ENCODE data around the gene CHRM2.

The CHRM2 gene

DNA sequence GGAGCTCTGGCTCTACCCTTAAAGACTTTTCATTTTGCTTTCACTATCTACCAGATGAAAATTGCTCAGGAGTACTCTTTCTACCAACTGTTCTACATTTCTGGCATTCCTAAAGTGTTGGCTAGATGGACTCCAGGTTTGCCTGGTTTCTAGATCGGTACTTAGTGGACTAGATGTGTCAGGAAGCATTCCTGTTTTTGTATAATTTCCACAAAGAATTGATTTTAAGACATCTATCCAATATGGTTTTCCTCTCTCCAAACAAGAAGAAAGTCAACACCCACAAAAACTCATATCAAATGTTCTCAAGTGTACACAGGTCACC lies 157.7 kb downstream of the CHRM2 start:
- DNase-seq (ENCODE audit: low read depth): no peak

DNA sequence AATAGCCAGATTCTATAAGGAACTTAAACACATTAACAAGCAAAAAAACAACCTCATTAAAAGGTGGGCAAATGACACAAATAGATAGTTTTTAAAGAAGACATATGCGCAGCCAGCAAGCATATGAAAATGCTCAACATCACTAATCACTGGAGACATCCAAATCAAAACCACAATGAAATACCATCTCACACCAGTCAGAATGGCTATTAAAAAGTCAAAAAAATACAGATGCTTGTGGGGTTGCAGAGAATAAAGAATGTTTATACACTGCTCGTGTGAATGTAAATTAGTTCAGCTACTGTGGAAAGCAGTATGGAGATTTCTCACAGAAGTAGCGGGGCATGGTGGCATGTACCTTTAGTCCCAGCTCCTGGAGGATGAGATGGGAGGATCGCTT lies 164.0 kb downstream of the CHRM2 start:
- no peak for DNase-seq (ENCODE audit: low read depth)

GRCh38 chr7:137036768-137037167 lies 168.3 kb downstream of the CHRM2 start:
- DNase-seq (ENCODE audit: low read depth): no peak

- DNase-seq (ENCODE audit: low read depth): no peak
These were observed 170.3 kb downstream of the CHRM2 start for GRCh38 chr7:137038706-137039105.

- no peak for DNase-seq (ENCODE audit: low read depth)
These were observed 172.3 kb downstream of the CHRM2 start for GRCh38 chr7:137040745-137041144.

DNA sequence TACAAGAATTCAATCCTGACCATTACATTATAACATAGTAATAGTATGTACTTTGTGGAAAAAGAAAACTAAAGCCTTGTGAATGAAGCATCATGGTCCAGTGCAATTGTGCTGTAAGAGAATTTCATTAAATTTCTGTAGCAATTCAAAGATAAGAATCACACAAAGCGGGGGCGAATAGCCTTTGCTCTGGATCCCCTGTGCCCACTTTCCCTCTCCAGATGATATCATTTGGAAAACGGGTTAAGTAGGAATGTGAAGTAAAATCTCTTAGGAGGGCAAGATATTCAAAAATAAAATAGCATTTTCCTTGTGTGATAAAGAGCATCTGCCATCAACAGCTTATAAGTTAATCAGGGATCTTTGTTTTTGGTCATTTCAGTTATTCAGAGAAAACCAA lies 177.1 kb downstream of the CHRM2 start:
- no peak for DNase-seq (ENCODE audit: low read depth)

GRCh38 chr7:137069249-137069963 lies 201.0 kb downstream of the CHRM2 start:
- DNase-seq (ENCODE audit: low read depth): no peak
